GM19452 (cell line): Measurements from ENCODE around the gene MPPED2.

Source experiments
- ATAC-seq: cut with Tn5 transposase; IDR thresholded peaks from one replicate; pipeline ENCODE4 v1.9.1; 2021; ENCODE audit not compliant: unreplicated experiment

Gene MPPED2

DNA sequence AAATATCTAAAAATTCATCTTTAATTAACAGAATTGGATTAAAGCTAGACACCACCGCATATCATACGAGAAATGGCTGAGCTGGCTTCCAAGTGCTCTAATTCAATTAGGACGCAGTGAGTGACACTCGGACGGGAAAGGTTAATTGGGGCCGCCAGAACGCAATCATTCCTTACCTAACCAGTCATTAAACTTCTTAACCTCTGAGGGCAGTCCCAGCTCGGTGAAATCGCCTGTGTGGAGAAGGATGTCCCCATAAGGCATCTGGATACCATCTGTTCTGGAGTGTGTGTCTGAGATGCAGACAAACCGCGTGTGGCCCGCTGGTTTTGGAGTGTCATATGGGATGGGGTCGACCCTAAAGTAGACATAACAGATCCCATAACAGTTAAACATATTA lies 50.3 kb downstream of the MPPED2 start:
- no peak for ATAC-seq

DNA sequence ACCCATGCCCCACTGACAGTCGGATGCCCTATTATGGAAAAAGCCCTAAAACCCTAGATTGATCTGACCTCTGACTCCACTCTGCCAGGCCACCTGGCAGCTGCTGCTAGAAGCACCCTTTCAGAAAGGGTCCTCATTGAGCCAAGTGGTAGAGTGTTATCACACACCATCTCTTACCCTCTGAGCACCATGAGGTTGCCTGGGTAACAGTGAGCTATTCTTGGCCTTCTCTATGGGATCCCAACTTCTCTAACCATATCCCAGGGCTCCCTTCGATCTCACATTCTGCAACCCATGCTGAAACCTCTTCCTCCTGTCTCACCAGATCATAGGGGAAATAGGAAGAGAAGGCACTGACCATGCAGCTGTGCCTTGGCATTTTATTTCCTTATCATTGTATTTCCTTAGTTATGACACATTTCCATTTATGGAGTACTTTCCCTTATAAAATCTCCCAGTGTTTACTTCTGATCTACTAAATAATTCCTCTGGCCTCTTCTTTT lies 52.7 kb downstream of the MPPED2 start:
- no peak for ATAC-seq

DNA sequence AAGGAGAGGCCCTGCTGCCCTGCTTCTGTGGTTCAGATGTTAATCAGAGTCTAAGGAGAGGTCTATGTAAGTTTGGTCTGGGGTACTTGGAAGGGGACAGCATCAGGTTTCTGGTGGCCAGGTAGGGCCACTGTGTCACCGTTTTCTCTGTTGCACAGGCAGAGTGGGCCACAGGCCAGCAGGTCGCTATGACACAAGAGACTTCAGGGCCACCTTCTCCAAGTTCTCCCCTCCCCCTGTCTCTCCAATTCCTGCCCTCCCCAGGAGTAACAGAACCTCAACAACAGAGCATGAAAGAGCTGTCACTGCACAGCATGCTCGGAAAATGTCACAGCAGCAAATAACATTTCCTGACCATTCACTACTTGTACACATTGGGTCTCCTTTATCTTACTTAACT lies 58.6 kb downstream of the MPPED2 start:
- ATAC-seq, result no peak

DNA sequence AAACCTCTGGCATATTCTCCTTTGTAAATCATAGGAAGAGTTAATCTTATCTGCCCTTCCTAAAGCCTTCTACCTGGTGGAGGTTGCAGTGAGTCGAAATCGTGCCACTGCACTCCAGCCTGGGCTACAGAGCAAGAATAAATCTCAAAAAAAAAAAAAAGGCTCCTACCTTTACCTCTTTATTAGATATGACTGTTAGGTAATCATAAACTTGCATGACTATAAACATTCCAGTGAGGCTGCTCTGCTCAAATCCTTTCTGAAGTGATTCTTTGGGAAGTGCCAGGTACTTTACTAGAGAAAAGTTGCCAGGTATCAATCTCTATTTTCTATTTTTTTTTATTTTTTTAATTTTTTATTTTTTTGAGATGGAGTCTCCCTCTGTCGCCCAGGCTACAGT lies 59.6 kb downstream of the MPPED2 start:
- ATAC-seq, result no peak

DNA sequence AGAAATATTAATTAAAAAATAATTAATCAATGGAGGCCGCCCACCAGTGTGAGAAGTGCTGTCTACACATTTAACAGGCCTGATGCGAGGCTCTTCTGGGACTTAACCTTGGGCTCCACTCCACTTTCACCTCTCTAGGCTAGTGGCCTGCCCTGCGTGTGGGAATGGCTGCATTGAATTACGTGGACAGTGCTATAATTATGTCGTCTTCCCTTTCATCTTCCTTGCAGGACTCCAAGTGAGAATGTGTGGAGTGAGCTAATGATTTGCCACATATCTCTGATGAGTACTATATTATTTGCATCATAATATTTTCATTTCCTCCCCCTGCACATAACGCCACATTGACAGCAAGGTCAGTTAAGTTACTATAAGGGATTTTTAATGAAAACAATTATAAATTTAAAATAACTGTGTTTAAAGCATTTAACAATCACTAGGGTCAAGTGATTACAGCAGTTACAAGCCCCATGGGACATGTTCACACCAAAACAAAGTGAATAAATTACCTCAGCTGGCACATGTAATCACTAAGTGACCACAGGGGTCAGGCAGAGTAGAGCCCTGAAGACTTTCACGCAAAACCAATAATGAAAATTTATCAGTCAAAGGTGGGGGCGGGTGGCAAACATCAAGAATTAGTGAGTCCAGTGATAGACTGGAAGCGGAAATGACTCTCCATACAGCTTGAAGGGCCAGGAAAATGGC lies 63.5 kb downstream of the MPPED2 start:
- ATAC-seq, result no peak

DNA sequence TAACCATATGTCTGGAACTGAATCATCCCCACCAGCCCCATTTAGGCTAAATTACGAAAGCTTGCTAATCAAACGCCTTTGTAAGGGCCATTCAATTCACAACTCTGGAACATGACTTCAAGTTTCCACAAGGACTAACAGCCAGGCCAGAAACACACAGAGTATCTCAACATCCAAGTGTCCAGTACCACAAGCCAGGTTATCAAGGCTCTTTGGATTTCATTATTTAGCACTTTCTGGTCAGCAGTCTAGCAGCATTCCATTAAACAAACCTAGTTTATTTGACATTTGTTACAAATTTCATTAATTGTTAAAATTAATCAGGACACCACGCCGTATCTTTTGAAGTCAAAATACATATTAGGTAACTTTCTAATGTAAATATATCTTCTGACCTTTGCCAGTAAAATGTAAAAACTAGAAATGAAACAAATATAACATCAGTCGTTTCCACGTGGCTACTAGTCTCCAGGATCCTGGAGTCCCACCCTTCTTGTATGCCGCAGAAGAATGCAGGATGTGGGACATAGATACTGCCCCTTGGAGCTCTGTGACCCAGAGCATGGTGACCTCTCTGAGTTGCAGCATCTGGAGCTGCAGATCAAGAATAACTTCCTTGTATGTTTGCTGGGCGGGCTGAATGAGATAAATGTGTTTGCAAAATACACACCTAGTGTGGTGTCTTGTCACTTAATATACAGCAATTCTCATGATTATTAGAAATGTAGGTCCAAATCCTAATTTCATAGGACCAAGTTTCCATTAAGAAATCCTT lies 64.7 kb downstream of the MPPED2 start:
- no peak for ATAC-seq

DNA sequence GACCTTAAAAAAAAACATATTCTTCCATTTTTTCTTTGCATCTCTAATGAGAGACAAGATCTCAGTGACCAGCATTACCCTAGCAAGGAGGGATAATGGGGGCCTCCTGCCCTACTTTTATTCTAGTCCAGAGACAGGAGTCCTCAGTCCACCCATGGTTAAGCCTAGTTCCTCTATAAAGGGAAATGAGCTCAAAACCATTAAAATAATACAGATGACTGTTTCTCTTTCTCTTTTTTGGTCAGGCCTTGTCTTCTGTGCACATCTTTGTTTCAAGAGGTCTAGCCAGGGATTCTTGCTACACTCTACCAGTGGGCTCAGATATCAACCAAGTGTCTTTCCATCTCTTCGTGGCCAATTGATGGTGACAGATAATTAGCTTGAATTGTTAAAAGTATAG lies 73.1 kb downstream of the MPPED2 start:
- no peak for ATAC-seq

DNA sequence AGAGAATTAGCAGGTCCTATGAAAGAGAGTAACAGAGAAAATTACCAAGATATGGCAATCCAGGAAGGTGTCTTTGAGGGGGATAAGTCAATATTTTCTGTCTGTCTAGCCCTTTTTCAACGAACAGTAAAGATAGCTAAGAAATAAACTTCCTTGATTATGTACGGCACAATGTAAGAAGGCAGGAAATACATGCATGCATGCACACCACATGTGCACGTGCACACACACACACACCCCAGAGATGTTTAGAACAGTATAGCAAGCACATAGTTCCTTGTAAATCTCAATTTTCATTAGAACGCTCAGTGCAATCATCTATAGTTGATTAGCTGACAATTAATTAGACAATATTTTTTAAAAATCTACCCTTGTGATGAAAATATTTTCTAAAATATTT lies 74.7 kb downstream of the MPPED2 start:
- ATAC-seq, result no peak

DNA sequence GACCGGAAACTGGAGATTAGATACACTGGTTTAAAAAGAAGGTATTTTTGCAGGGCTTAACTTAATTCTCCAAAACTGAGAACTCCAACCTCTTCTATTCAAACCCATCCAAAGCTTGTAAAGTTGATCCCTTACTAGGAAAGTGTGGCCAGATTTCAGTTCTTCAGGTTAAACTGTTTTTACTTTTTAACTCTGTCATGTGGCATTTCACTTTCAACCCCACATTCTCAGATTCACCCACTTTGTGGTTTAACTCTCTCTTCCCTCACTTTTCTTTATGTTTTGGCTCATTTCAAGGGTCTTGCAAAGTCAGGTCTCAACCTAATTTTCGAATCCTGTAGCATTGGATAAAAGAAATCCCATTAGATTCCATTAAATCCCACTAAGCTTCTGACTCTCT lies 75.4 kb downstream of the MPPED2 start:
- no peak for ATAC-seq

DNA sequence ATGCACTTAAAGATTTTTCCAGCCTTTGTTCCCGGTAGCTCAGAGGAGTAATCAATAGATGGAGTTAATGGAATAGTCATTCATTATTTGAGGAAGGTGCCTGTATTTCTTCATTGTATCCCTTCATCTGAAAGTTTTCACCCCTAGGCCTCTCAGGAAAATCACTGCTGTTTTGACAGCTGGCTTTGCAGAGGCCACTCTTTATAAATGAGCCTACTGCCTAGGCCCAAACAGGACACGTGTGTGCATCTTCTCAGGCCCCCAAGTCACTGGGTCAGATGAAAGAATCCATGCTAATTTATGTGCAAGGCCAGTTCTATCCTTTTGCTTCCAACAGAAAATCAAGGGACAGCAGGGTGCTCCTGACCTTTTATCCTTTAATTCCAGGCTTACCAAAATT lies 76.8 kb downstream of the MPPED2 start:
- ATAC-seq, result no peak

DNA sequence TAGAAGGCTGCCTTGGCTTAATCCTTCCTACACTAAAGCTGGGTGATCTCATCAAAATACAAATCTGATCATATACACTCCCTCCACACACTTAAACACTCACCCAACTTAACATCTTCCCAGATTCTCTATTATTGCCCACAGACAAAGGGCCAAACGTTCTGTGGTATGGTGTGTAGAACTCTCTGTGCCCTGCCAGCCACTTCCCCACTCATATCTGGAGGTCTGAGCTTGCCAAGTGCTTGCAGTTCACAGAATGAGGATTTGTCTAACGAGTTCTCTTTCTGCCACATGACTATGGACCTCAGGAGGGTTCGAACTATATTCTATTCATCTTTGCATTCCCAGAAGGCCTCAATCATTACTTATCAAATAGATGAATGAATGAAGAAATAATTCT lies 77.6 kb downstream of the MPPED2 start:
- no peak for ATAC-seq

DNA sequence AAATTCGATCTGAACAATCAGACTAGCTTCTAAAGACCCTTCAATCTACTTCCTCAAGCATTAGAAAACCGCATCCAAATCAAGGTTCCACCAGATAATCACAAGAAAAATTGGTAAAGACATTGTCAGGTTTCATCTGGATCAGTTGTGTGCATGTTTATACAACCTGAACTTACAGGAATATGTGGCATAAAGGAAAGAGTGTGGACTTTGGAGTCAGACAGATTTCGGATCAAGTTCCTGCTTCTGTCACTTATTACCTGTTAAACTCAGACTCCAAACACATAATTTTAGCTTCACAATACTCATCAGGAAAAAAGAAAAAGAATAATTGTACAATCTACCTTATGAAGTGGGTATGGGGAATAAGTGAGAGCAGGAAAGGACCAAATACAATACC lies 80.5 kb downstream of the MPPED2 start:
- ATAC-seq, result no peak

DNA sequence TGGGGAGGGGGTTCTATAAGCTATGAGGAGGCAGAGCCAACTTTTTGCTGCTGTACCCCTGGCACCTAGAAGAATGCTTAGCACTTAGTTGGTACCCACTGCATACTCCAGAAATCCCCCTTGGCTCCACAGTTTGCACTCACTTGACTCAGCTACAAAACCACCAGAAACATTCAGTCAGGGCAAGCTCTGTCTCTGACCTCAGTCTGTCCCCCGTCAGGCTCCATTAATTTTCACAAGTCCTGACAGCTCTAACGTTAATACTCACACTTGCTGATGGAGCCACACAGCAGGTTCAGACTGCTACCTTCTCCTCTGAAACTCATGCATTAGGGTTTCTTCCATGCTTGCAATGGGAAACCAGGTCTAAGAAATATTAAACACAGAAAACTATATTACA lies 81.7 kb downstream of the MPPED2 start:
- ATAC-seq, result no peak

DNA sequence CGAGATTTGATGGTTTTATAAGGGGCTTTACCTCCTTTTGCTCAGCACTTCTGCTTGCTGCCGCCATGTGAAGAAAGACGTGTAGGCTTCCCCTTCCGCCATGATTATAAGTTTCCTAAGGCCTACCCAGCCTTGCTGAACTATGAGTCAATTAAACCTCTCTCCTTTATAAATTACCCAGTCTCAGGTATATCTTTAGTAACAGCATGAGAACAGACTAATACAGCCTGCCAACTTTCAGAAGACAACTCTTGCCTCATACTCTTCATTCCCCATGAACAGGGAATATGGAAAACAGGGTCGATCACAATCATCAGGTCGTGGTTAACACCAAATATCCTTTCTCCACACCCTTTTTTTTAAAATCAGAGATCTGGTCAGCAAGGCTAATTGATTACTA lies 83.0 kb downstream of the MPPED2 start:
- ATAC-seq, result no peak

DNA sequence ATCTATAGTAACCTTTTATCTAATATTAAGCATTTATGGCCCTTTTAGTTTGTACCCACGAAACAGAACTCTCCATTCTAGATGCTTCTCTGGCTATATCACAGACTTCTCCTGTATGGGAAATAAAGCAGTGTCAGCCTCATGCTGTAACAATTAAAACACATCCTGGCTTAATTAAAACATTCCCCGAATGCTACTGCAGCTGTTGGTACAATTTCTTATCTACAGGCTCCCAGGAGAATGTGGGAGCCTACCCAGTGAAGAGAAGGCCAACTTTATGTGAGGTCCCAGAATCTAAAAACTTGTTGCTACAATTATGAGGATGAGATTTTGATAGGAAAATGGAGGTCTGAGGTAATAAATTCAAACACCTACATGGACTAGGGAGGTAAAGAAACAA lies 83.8 kb downstream of the MPPED2 start:
- ATAC-seq, result no peak

DNA sequence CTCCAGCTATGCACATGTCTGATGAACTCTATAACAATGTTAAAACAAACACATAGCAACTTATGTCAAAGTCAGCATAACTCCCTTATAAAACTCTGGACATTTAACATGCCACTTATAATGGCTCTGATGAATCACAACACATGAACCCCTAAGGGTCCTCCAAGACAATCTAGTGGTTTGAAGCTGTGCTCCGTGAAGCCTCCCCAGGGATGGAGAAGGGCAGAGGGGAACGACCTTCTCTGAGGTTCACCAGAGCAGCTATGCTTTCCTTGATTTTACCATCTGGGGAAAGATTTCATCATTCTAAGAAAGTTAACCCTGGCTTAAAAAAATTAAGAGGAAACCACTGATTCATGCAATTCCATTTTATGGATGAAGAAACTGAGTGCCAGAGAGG lies 84.4 kb downstream of the MPPED2 start:
- no peak for ATAC-seq

DNA sequence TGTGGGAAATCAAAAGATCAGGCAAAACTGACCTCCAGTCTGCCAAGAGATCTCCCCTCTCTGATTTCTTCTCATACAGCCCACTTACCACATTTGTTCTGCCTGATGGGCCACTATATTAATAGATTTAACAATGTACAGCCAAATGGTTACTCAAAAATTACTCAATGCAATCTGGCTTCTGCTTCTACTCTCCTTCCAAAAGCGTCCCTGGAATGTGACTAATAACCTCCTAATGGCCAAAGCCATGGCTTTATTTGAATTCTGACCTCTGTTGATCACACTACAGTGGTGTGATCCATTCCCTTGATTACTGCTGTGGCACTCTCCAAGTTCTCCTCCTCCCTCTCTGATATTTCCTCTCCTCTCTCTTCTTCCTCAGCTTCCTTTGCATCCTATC lies 86.2 kb downstream of the MPPED2 start:
- no peak for ATAC-seq

DNA sequence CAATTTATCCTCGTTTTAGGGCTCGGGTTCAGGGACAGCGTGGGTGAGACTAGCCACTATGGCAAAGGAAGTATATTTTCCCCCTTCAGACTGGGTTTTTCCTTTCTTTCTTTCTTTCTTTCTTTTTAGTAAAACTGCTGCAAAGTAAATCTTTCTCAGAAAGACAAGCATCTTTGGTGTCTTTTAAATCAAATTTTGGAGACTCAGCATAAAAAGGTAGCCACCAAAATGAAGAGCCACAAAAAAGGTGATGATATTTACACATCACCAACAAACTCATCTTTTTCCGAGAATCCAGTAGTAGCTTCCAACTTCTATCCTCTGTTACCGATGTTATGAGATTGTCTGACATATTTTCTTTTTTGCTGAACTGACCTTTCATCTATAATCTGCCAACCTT lies 88.6 kb downstream of the MPPED2 start:
- ATAC-seq, result no peak

DNA sequence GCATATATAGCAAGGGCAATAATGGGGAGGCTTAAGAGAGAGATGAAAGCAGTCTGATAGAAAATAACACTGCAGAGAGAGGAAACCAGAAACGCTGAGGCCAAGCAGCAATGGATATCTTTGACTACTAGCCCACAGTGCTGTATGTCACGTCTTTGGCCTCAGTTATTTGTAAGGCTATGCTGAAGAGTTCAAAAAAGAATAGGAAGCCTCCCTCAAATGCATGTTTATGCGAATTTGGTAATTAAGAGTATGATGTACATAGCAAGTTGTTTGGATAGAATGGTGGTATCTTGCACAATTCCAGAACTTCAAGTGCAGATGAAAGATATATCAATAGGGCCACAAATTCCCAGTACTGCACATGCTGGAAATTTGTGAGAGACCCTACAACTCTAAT lies 89.2 kb downstream of the MPPED2 start:
- ATAC-seq, result no peak

DNA sequence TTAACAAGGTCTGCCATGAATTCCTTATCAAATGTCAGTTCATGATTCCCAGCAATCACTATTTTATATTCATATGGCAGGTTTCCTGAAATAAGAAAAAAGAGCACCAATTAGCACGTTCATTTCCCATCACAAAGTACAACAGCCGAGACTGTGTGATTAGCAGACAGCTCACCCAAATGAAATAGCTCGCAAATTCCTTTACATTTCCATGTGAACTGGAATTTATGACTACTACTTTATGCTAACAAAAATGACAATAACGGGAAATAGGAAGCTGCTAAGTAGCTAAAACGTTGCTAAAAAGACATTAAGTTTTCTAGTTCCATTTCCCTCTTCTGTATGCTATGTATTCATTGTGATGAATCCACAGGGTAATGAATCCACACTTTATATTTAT lies 90.7 kb downstream of the MPPED2 start:
- no peak for ATAC-seq

DNA sequence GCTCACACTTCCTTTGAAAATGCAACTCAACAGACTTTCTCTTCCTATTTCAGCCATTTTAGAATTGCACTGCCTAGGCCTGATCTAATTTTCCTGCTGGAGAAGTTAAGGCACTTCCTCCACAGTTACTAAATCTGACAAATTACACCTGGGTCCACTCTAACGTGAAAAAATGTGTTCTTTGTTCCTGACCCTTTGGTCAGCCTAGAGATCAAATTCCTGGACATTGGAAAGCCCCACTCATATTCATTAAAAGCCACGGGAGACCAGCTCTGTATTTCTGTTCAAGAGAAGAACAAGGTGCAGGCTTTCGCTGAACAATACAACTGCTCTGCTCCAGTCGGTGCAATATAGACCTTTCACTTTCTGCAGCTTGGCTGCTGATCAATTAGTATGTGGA lies 96.6 kb downstream of the MPPED2 start:
- ATAC-seq, result no peak

DNA sequence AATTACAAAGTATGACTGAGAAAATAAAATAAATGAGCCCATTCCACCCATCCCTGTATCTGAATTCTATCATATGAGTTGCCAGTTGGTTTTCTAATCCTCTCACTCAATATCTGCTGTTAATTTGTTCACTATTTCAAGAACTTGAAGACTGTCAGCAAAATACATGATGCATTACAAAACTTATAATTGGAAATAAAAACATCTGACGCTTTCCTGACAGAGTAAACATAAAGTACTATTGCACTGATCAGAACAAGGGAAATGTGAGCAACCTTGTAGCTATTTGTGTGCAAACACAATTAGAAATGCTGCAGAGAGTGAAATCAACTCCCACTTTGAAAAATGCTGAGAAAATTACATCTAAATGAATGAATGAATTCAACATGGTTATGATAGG lies 97.1 kb downstream of the MPPED2 start:
- ATAC-seq, result no peak
